Stomach (tissue), 19 donors: ENCODE measurements around the gene NAP1L2. TPM values are rescaled to one million over a fixed set of nuclear protein-coding genes. Genes with fewer than 3 reads are reported as not detected.

Source experiments
- DNase-seq, 2 donors: peaks; one replicate each; pipeline versions ENCODE4 v3.0.0 to v3.0.0-alpha.2; 2013 to 2019
- H3K27ac ChIP-seq, 5 donors: fragments of 200-600 bp in 4 of 5; sonication (generic) in 4 of 5; one replicate each; pipeline ENCODE4 v1.5.1; 2013 to 2019; ENCODE audit warnings: mild to moderate bottlenecking in 1 of 5, moderate library complexity in 1 of 5
- H3K27me3 ChIP-seq, 3 donors: fragments of 200-600 bp; sonication (generic); one replicate each; pipeline ENCODE4 v1.5.1; 2017 to 2019; ENCODE audit warnings: mixed run types in 1 of 3
- H3K36me3 ChIP-seq, 4 donors: fragments of 200-600 bp; sonication (generic); 1 replicate in 3 of 4; 2 replicates in 1 of 4; pipeline ENCODE4 v1.5.1; 2016 to 2019
- H3K4me1 ChIP-seq, 4 donors: fragments of 200-600 bp; sonication (generic); one replicate each; pipeline ENCODE4 v1.5.1; 2016 to 2019
- H3K4me3 ChIP-seq, 4 donors: fragments of 200-600 bp; sonication (generic) in 3 of 4; one replicate each; pipeline ENCODE4 v1.5.1; 2016 to 2019; ENCODE audit warnings: mild to moderate bottlenecking in 1 of 4
- H3K9me3 ChIP-seq, 4 donors: fragments of 200-600 bp; sonication (generic); one replicate each; pipeline ENCODE4 v1.5.1; 2016 to 2019
- CTCF ChIP-seq, 7 experiments: fragments of 450-650 bp in 4 of 7; fragments of 200-600 bp in 3 of 7; sonication (generic) in 3 of 7; IDR thresholded peaks; one replicate each; pipeline ENCODE4 v1.5.1; 2016 to 2019; ENCODE audit warnings: antibody characterized with exemption in 7 of 7, control low read depth in 2 of 7, mild to moderate bottlenecking in 1 of 7
- EP300 ChIP-seq: sonication (generic); formaldehyde crosslinking; IDR thresholded peaks from one replicate; pipeline ENCODE4 v1.6.1; 2017; ENCODE audit warnings: antibody characterized with exemption
- POLR2A ChIP-seq, 4 donors: fragments of 450-650 bp; IDR thresholded peaks; one replicate each; pipeline ENCODE4 v1.6.1; 2016; ENCODE audit warnings: antibody characterized with exemption in 4 of 4, control low read depth in 2 of 4, mild to moderate bottlenecking in 1 of 4, moderate library complexity in 1 of 4
- POLR2AphosphoS5 ChIP-seq, 3 donors: sonication (generic); formaldehyde crosslinking; IDR thresholded peaks; one replicate each; pipeline ENCODE4 v1.6.1; 2016; ENCODE audit warnings: antibody characterized with exemption in 3 of 3
- WGBS, 5 donors: extraction: QIAGEN DNeasy Blood & Tissue Kit in 3 of 5; methylation state at CpG; one replicate each; pipeline versions ENCODE4 v1.1.5 to v1.1.7; 2013 to 2018; 5-methylcytosine and 5-hydroxymethylcytosine counted together
- intact Hi-C: fragments of 100-400 bp; cut with DNase I; formaldehyde crosslinking; loops from one replicate; pipeline ENCODE4 v1.15.1; 2023; ENCODE audit warnings: low total_unique reads
- long read RNA-seq, 10 donors: transcript quantifications; one replicate each; lab custom pipeline, GENCODE V29; 2026
- polyA plus RNA-seq, 3 donors: library from polyadenylated mRNA; stranded (reverse); fragments of 200-250 nt; gene quantifications; one replicate each; pipeline ENCODE4 v1.2.3, GENCODE V29; 2013
- total RNA-seq, 5 donors: library from RNA; depleted of rRNA; stranded (reverse); fragments of >200 nt; gene quantifications; one replicate each; pipeline versions ENCODE4 v1.1.0 to v1.2.3, GENCODE V29; 2014 to 2016
- donor health status: healthy with polysubstance abuse.
- donor health status: Bipolar disorder and iron deficiency.
- donor health status: healthy.

The NAP1L2 gene, protein sequence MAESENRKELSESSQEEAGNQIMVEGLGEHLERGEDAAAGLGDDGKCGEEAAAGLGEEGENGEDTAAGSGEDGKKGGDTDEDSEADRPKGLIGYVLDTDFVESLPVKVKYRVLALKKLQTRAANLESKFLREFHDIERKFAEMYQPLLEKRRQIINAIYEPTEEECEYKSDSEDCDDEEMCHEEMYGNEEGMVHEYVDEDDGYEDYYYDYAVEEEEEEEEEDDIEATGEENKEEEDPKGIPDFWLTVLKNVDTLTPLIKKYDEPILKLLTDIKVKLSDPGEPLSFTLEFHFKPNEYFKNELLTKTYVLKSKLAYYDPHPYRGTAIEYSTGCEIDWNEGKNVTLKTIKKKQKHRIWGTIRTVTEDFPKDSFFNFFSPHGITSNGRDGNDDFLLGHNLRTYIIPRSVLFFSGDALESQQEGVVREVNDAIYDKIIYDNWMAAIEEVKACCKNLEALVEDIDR
- total RNA-seq (1 to 10 TPM in 2 of 5 donors, under 1 TPM in 2, not detected in 1; 0.58 to 7.6 (median 1.2) TPM), polyA plus RNA-seq (1 to 10 TPM; 1.3 to 2.0 (median 2.0) TPM)
- long read RNA-seq, donor 1, result 0 reads
- long read RNA-seq, donor 2, result 0 reads
- long read RNA-seq, donor 3, partial matches to known transcripts, result 0 of 2 reads
- long read RNA-seq, donor 3, other reads (novel, unspliced or antisense), result 0 of 2 reads
- long read RNA-seq, donor 4, partial matches to known transcripts, result 0 of 1 reads
- long read RNA-seq, donor 4, other reads (novel, unspliced or antisense), result 0 of 1 reads
- long read RNA-seq, donor 5, partial matches to known transcripts, result 0 of 1 reads
- long read RNA-seq, donor 5, other reads (novel, unspliced or antisense), result 0 of 1 reads
- long read RNA-seq, donor 6, result 0 reads
- long read RNA-seq, donor 7, partial matches to known transcripts, result 0 of 2 reads
- long read RNA-seq, donor 7, other reads (novel, unspliced or antisense), result 0 of 2 reads
- long read RNA-seq, donor 8, partial matches to known transcripts, result 0 of 1 reads
- long read RNA-seq, donor 8, other reads (novel, unspliced or antisense), result 0 of 1 reads
- long read RNA-seq, donor 9, partial matches to known transcripts, result 0 of 1 reads
- long read RNA-seq, donor 9, other reads (novel, unspliced or antisense), result 0 of 1 reads
- long read RNA-seq, donor 10, result 0 reads

- Histone ChIP-seq H3K27me3 (peaks cover 0 to 3% (median 0%) of the 10 kb centered on the region in 3 donors), H3K36me3 (no peaks in the 10 kb centered on the region), H3K4me3 (peak within 1 kb of the TSS; percentile 45 to 52 (median 48)), H3K9me3 (peaks cover 0 to 5% (median 2%) of the 10 kb centered on the region in 4 donors), H3K27ac (peak within 1 kb of the TSS in 4 of 5 donors; percentile 24 to 81 (median 58)), H3K4me1 (no peaks in the 10 kb centered on the region)
- intact Hi-C loops, result no loop called here
- whole genome bisulfite sequencing, 5 donors, result 2 to 37% (median 4%) methylated on average over 27 to 30 of the region's 30 CpGs
- TF ChIP-seq POLR2AphosphoS5 (IDR thresholded peaks at IDR 0.05) (peak in 2 of 3 donors; percentile 25 to 49), CTCF (IDR thresholded peaks at IDR 0.05) (no peak)
- peak in 1 of 2 donors; percentile 55 for DNase-seq
These were observed at the start of gene NAP1L2 for GRCh38 chrX:73214426-73215094. NAP1L2 (minus strand) TSS chrX:73214851; CDS start chrX:73214492, 359 bp downstream.

DNA sequence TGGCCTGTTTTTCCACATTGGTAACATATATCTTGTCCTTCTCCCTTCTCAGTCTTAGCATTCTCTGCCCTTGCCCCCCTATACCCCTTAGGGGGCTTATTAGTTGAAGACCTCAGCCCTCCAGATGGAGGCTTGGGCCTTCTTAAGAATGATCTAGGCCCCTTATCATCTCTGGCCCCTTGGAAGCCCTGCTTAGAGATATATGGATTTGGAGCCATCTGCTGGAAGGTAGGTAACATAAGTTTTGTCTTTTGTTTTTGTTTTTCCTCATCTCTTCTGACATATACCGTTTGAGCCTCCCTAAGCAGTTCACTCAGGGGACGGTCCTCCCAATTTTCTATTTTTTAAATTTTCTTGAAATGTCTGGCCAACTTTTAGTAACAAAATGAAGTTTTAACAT, 48.3 kb upstream of the NAP1L2 start:
- no peak for TF ChIP-seq EP300
- 19 to 44% (median 31%) methylated on average over 2 of the region's 2 CpGs for WGBS, 5 donors
- no peaks in the 10 kb centered on the region for H3K36me3 ChIP-seq
- H3K27me3 ChIP-seq, result no peaks in the 10 kb centered on the region
- H3K4me1 ChIP-seq, result no peaks in the 10 kb centered on the region
- H3K4me3 ChIP-seq, result no peak overlapping the region
- H3K9me3 ChIP-seq, result no peaks in the 10 kb centered on the region
- no peak overlapping the region for H3K27ac ChIP-seq
- intact Hi-C loops, result no loop called here
- DNase-seq, result peak in 1 of 2 donors; percentile 4

- Histone ChIP-seq H3K27ac (no peak overlapping the region), H3K4me3 (no peak overlapping the region), H3K36me3 (no peaks in the 10 kb centered on the region), H3K4me1 (no peaks in the 10 kb centered on the region), H3K9me3 (peaks cover 0 to 5% (median 0%) of the 10 kb centered on the region in 4 donors), H3K27me3 (no peaks in the 10 kb centered on the region)
- WGBS, 5 donors, result 42 to 53% (median 49%) methylated on average over 5 of the region's 5 CpGs
- TF ChIP-seq CTCF (IDR thresholded peaks at IDR 0.05) (no peak), EP300 (no peak), POLR2AphosphoS5 (IDR thresholded peaks at IDR 0.05) (no peak), POLR2A (IDR thresholded peaks at IDR 0.05) (no peak)
- intact Hi-C loops, result no loop called here
- DNase-seq, result no peak
These were observed 24.6 kb upstream of the NAP1L2 start for GRCh38 chrX:73239242-73239641.

GRCh38 chrX:73217621-73218020, 3.0 kb upstream of the NAP1L2 start:
- intact Hi-C loops, result no loop called here
- DNase-seq, result no peak
- H3K4me3 ChIP-seq, result no peak overlapping the region
- H3K27me3 ChIP-seq, result peaks cover 0 to 3% (median 0%) of the 10 kb centered on the region in 3 donors
- WGBS, 5 donors, result 56 to 87% (median 77%) methylated on average over 3 of the region's 3 CpGs
- TF ChIP-seq POLR2A (IDR thresholded peaks at IDR 0.05), result no peak
- TF ChIP-seq CTCF (IDR thresholded peaks at IDR 0.05), result no peak
- TF ChIP-seq EP300, result no peak
- no peak for TF ChIP-seq POLR2AphosphoS5 (IDR thresholded peaks at IDR 0.05)
- no peaks in the 10 kb centered on the region for H3K4me1 ChIP-seq
- H3K9me3 ChIP-seq, result peaks cover 0 to 20% (median 4%) of the 10 kb centered on the region in 4 donors
- no peaks in the 10 kb centered on the region for H3K36me3 ChIP-seq
- no peak overlapping the region for H3K27ac ChIP-seq
